Neural crest cell (in vitro differentiated cells): ENCODE data around the gene CEP120. TPM values are rescaled to one million over a fixed set of nuclear protein-coding genes. Genes with fewer than 3 reads are reported as not detected.

Source experiments
- DNase-seq: peaks from one replicate; pipeline ENCODE4 v3.0.0; 2021; ENCODE audit warnings: low read depth, mixed read lengths, low spot score
- H3K27ac Mint-ChIP-seq: one replicate; pipeline ENCODE4 v1.8.0; 2021; ENCODE audit warnings: mild to moderate bottlenecking, mixed read lengths; ENCODE audit not compliant: unreplicated experiment
- H3K27me3 Mint-ChIP-seq: 2 replicates; pipeline ENCODE4 v1.8.0; 2021; ENCODE audit warnings: low read depth, mild to moderate bottlenecking, mixed read lengths
- H3K36me3 Mint-ChIP-seq: 2 replicates; pipeline ENCODE4 v1.8.0; 2021; ENCODE audit warnings: low read depth, mild to moderate bottlenecking, mixed read lengths
- H3K4me1 Mint-ChIP-seq: 2 replicates; pipeline ENCODE4 v1.8.0; 2021; ENCODE audit warnings: mixed read lengths
- H3K4me3 Mint-ChIP-seq: one replicate; pipeline ENCODE4 v1.8.0; 2021; ENCODE audit warnings: mild to moderate bottlenecking, mixed read lengths
- H3K9me3 Mint-ChIP-seq: 2 replicates; pipeline ENCODE4 v1.8.0; 2021; ENCODE audit warnings: mixed read lengths
- CTCF ChIP-seq: fragments of 200-600 bp; sonication (generic); conservative IDR thresholded peaks from 2 replicates; pipeline ENCODE4 v1.5.0; 2021; ENCODE audit warnings: antibody characterized with exemption, mild to moderate bottlenecking
- total RNA-seq: library from RNA; stranded (reverse); gene quantifications from 2 replicates; pipeline ENCODE4 v1.2.1, GENCODE V29; 2021

Gene CEP120
- total RNA-seq, 1 donor from 2014 or later, result 26.0 TPM

DNA sequence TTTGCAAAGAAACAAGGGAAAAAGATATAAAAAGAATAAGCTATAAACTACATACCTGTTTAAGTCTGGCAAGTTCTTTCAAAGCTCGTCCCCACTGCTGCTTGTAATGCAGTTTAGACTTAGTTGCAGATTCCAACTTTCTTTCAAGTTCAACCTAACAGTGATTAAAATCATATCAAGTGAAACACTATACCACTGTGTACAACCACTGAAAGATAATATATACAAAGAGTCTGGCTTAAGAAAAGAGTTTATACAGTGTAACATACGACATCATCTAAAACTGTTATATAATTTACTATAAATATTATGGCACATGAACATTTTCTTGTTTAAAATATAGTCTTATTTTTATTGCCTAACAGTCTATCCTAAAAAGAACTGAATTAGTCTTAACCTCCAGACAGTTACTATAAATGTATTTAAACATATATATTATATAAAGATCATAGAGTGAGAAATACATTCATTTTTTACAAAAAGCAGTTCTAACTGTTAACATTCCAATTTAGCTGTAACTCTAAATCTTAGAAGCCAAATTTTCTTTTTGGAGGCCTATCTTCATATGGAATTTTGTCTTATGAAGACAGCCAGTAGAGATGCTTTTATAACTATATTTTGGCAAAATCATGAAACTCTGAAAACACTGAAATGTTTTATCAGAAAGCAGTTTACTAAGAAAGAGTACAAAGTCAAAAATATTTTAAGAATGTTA is 58.6 kb downstream of the CEP120 start:
- Mint-ChIP-seq H3K4me1 (no peaks in the 10 kb centered on the region), H3K27ac (no peak overlapping the region), H3K27me3 (no peaks in the 10 kb centered on the region), H3K4me3 (no peak overlapping the region), H3K9me3 (no peaks in the 10 kb centered on the region), H3K36me3 (peaks cover 14% of the 10 kb centered on the region)
- DNase-seq, result no peak
- TF ChIP-seq CTCF, result no peak

- Mint-ChIP-seq H3K4me3 (no peak overlapping the region), H3K9me3 (peaks cover 4% of the 10 kb centered on the region), H3K27me3 (no peaks in the 10 kb centered on the region), H3K36me3 (peaks cover 28% of the 10 kb centered on the region), H3K27ac (no peak overlapping the region), H3K4me1 (no peaks in the 10 kb centered on the region)
- TF ChIP-seq CTCF, result no peak
- DNase-seq, result no peak
Observed at GRCh38 chr5:123360910-123361309, 62.3 kb downstream of the CEP120 start.

DNA sequence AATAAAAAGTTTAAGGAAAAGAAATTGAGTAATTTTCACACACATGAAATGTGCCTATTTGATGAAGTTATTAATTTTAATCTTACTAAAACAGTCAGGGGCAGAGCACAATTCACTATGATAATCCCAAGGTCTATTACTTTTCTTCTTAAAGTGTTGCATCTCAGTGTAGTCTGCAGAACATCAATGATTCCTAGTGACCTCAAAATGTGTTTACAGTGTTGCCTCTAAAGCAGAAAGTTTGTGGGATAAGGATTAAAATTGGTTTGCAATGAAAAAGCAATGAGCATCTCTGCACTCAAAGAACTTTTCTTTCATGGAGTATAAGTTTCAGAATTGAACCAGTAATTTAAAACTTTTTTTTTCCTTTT is 63.0 kb downstream of the CEP120 start:
- TF ChIP-seq CTCF, result no peak
- Mint-ChIP-seq H3K27ac (no peak overlapping the region), H3K36me3 (peaks cover 30% of the 10 kb centered on the region), H3K27me3 (no peaks in the 10 kb centered on the region), H3K4me3 (no peak overlapping the region), H3K9me3 (peaks cover 4% of the 10 kb centered on the region), H3K4me1 (no peaks in the 10 kb centered on the region)
- no peak for DNase-seq

GRCh38 chr5:123359454-123360200 is 63.6 kb downstream of the CEP120 start:
- Mint-ChIP-seq H3K27me3 (no peaks in the 10 kb centered on the region), H3K36me3 (peaks cover 31% of the 10 kb centered on the region), H3K9me3 (peaks cover 4% of the 10 kb centered on the region), H3K4me1 (no peaks in the 10 kb centered on the region), H3K4me3 (no peak overlapping the region), H3K27ac (no peak overlapping the region)
- no peak for TF ChIP-seq CTCF
- DNase-seq, result no peak

DNA sequence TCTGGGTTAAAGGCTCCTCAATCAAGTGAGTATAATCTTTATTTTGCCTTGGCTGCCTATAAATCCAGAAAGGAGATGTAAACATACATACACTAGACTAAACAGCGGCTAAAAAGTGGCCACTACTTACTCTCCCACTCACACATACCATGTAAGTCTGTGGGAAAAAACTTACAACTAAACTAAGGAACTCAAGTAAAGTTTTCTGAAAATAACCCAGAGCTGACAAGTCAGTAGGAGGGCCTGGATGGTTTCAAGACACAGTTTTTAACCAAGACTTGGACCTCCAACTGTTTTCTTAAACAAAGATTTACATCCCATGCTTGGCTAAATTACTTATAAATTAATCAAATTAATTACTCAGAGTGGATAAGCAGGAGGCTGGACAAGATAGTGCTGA is 64.5 kb downstream of the CEP120 start:
- Mint-ChIP-seq H3K4me1 (no peaks in the 10 kb centered on the region), H3K36me3 (peaks cover 36% of the 10 kb centered on the region), H3K27me3 (no peaks in the 10 kb centered on the region), H3K4me3 (no peak overlapping the region), H3K9me3 (peaks cover 6% of the 10 kb centered on the region), H3K27ac (no peak overlapping the region)
- TF ChIP-seq CTCF, result no peak
- DNase-seq, result no peak
